GM12891 (cell line): ENCODE results near the gene ATXN3L.

ENCODE experiments used
- POLR2A ChIP-seq: IDR thresholded peaks from 2 replicates; pipeline ENCODE4 v1.6.1; 2011; ENCODE audit warnings: low read depth, low read length, control low read depth
- POLR2AphosphoS5 ChIP-seq: IDR thresholded peaks from 2 replicates; pipeline ENCODE4 v1.6.1; 2011; ENCODE audit warnings: low read depth, low read length, control low read depth
- TAF1 ChIP-seq: IDR thresholded peaks from 2 replicates; pipeline ENCODE4 v1.6.1; 2011; ENCODE audit warnings: low read depth, low read length, control low read depth

GRCh38 chrX:13338996-13339515, 19.2 kb upstream of the ATXN3L start:
- TF ChIP-seq POLR2A (no peak), POLR2AphosphoS5 (no peak), TAF1 (no peak)
